Limb (tissue), 2 donors: ENCODE measurements around the gene MSANTD4.
"Not testable (repeated sequence)": the region's sequence is repeated elsewhere in the genome, so short reads cannot be mapped to it uniquely, and the experiment has no call there.

Experiments used
- DNase-seq, 2 donors: peaks; one replicate each; pipeline ENCODE4 v3.0.0-alpha.2; 2016; ENCODE audit errors: extremely low spot score in 2 of 2

MSANTD4 gene

DNA sequence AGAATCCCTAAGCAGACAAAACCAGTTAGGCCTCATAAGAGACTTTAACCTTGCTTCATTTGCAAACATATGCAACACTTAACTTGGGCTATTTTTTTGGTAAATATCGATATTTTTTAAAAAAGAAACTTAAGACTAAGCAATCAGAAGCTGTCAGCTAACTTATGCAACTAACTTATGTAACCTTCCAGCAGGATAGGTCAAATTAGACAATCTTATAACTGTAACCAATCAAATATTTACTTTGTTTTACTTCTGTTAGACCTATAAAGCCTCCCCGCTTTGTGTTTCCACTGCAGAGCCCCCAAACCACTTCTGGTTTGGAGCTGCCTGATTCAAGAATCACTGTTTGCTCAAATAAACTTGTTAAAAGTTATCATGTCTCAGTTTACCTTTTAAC, 8.0 kb downstream of the MSANTD4 start:
- DNase-seq = no peak

GRCh38 chr11:106012744-106013143, 9.3 kb downstream of the MSANTD4 start:
- DNase-seq = no peak

GRCh38 chr11:106011481-106011880, 10.6 kb downstream of the MSANTD4 start:
- DNase-seq = no peak

- not testable (repeated sequence) for DNase-seq
These were observed 18.9 kb downstream of the MSANTD4 start for GRCh38 chr11:106003094-106003493.

DNA sequence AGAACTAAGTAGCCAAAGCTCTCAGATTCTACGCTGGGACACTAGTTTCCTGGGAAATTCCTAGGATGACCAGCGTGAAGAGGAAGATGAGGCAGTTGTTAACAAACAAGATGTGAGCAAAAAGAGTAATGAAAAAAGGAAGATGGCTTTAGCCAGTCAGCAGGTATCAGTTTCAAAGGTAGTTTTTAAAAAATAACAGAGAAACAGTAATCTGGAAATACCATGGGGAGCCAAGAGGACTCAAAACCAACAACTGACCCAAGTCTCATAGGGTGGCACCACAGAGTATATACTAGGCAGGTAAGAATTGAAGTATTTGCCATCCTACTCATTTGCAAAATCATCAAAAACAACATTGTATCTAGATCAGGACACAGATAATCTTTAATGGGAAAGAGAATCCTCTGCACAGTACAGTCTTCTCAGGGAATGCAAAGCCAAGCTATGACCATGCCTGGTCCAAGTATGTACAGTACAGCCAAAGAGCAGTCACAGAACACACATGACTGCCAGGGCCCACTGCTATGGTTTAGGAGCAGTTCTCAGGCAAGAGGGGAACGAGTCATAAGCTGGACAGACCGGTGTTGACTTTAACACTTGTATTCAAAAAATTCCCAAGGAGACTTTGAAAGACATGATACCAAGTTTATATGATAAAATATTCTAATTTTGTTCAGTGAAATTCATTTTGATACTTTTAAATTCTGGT, 20.6 kb downstream of the MSANTD4 start:
- no peak for DNase-seq

DNA sequence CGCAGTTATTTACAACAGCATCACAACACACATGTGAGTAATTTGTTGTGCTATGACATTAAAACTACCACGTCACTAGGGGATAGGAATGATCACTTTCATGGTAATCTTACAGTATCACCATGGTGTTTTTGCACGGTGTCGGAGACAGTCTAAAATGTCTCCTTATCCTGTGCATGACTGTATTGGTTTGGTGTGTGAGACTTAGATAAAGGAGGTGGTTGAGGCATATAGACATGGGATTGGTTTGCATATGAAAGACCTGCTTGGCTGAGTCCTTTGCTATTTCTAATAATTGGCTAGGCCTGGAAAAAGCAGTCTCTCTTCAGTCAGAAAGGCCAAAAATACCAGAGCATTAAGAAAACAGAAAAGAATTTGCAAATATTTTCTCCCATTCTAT, 30.2 kb downstream of the MSANTD4 start:
- DNase-seq = no peak

DNA sequence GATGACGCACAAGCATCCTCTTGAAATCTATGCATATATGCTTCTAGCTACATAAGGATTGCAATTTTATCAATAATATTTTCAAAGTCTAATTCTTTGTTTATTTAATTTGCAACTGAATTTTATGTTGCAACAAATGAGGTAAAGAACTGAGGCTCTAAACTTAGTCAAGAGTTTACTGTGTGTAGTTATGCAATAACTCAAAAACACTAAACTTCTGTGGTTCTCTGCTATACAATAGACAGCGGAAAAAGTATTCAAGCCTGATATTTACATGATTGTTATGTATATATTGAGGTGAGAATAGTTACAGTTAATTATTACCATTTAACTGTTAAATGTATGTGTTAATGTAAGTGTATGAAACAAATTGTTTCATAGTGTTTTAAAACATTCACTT, 32.9 kb downstream of the MSANTD4 start:
- no peak for DNase-seq

GRCh38 chr11:105988197-105988596, 33.8 kb downstream of the MSANTD4 start:
- no peak for DNase-seq

- DNase-seq = no peak
These were observed 35.5 kb downstream of the MSANTD4 start for GRCh38 chr11:105986554-105986953.

- DNase-seq = no peak
These were observed 41.9 kb downstream of the MSANTD4 start for GRCh38 chr11:105979997-105980703.

GRCh38 chr11:105975128-105975527, 46.9 kb downstream of the MSANTD4 start:
- DNase-seq = no peak

- DNase-seq = no peak
These were observed 52.3 kb downstream of the MSANTD4 start for GRCh38 chr11:105969756-105970155.

GRCh38 chr11:105968021-105968697, 53.9 kb downstream of the MSANTD4 start:
- DNase-seq = no peak

GRCh38 chr11:105960252-105961245, 61.5 kb downstream of the MSANTD4 start:
- DNase-seq = no peak
